CD14-positive monocyte (primary cell): ENCODE data around the gene TCF4. TPM values are rescaled to one million over a fixed set of nuclear protein-coding genes. Genes with fewer than 3 reads are reported as not detected.

Source experiments
- DNase-seq, 3 donors: peaks; one replicate each; pipeline ENCODE4 v3.0.0-alpha.2; 2011 to 2022
- H2AFZ ChIP-seq: 2 replicates; pipeline ENCODE4 v1.6.0; 2012; ENCODE audit warnings: mild to moderate bottlenecking, low read depth, low read length, inconsistent platforms; ENCODE audit not compliant: insufficient read depth, poor library complexity, severe bottlenecking
- H3K27ac ChIP-seq, 2 donors: 1 replicate in 1 of 2; 2 replicates in 1 of 2; pipeline ENCODE4 v1.5.1; 2012 to 2013; ENCODE audit warnings: low read length in 2 of 2, control low read depth in 1 of 2, inconsistent platforms in 1 of 2, low read depth in 1 of 2, mild to moderate bottlenecking in 1 of 2
- H3K27me3 ChIP-seq, 2 donors: one replicate each; pipeline versions ENCODE4 v1.6.0 to v1.6.1; 2011 to 2013; ENCODE audit warnings: low read length in 2 of 2; ENCODE audit not compliant: control insufficient read depth in 2 of 2, insufficient read depth in 2 of 2
- H3K36me3 ChIP-seq, 2 donors: replicated peaks in 1 of 2; 1 replicate in 1 of 2; 2 replicates in 1 of 2; pipeline versions ENCODE4 v1.5.1 to v1.6.1; 2012 to 2013; ENCODE audit warnings: low read length in 2 of 2, control low read depth in 1 of 2, inconsistent platforms in 1 of 2, mild to moderate bottlenecking in 1 of 2; ENCODE audit not compliant: insufficient read depth in 2 of 2, control insufficient read depth in 1 of 2
- H3K4me1 ChIP-seq, 2 donors: 1 replicate in 1 of 2; 2 replicates in 1 of 2; pipeline versions ENCODE4 v1.5.1 to v1.6.1; 2012 to 2013; ENCODE audit warnings: low read length in 2 of 2, control low read depth in 1 of 2, inconsistent platforms in 1 of 2, mild to moderate bottlenecking in 1 of 2, moderate library complexity in 1 of 2; ENCODE audit not compliant: insufficient read depth in 2 of 2, control insufficient read depth in 1 of 2
- H3K4me2 ChIP-seq: replicated peaks from 2 replicates; pipeline ENCODE3; 2012; ENCODE audit warnings: low read length, moderate library complexity, mild to moderate bottlenecking; ENCODE audit not compliant: poor library complexity, severe bottlenecking; ENCODE audit errors: extremely low read depth
- H3K4me3 ChIP-seq, 3 experiments: fragments of 200-600 bp in 1 of 3; sonication (generic) in 1 of 3; replicated peaks in 1 of 3; 1 replicate in 2 of 3; 2 replicates in 1 of 3; pipeline ENCODE4 v1.5.1; 2011 to 2013; ENCODE audit warnings: low read length in 3 of 3, mild to moderate bottlenecking in 3 of 3, control low read depth in 2 of 3, low read depth in 2 of 3, inconsistent platforms in 1 of 3, moderate library complexity in 1 of 3
- H3K79me2 ChIP-seq: 2 replicates; pipeline ENCODE4 v1.6.0; 2012; ENCODE audit warnings: mild to moderate bottlenecking, control low read depth, inconsistent platforms, low read length, moderate library complexity; ENCODE audit not compliant: insufficient read depth
- H3K9ac ChIP-seq: 2 replicates; pipeline ENCODE4 v1.6.0; 2017; ENCODE audit warnings: low read length, mild to moderate bottlenecking; ENCODE audit not compliant: insufficient read depth, poor library complexity, severe bottlenecking
- H3K9me3 ChIP-seq, 2 donors: replicated peaks in 1 of 2; 1 replicate in 1 of 2; 2 replicates in 1 of 2; pipeline versions ENCODE4 v1.5.1 to v1.6.1; 2012 to 2013; ENCODE audit warnings: low read length in 2 of 2, control low read depth in 1 of 2; ENCODE audit not compliant: control insufficient read depth in 1 of 2, insufficient read depth in 1 of 2
- H4K20me1 ChIP-seq: 2 replicates; pipeline ENCODE4 v1.6.0; 2012; ENCODE audit warnings: mild to moderate bottlenecking, low read length, control low read depth, moderate library complexity; ENCODE audit not compliant: insufficient read depth
- H3K27ac Mint-ChIP-seq, 7 donors: one replicate each; pipeline ENCODE4 v1.8.0; 2020; ENCODE audit warnings: mild to moderate bottlenecking in 7 of 7, mixed read lengths in 7 of 7, moderate library complexity in 6 of 7, inconsistent platforms in 2 of 7
- H3K27me3 Mint-ChIP-seq, 3 donors: one replicate each; pipeline ENCODE4 v1.8.0; 2021 to 2022; ENCODE audit warnings: low read depth in 3 of 3, mild to moderate bottlenecking in 3 of 3, mixed read lengths in 3 of 3, moderate library complexity in 3 of 3, inconsistent platforms in 1 of 3
- H3K36me3 Mint-ChIP-seq, 2 donors: one replicate each; pipeline ENCODE4 v1.8.0; 2020; ENCODE audit warnings: mixed read lengths in 2 of 2, inconsistent platforms in 1 of 2, mild to moderate bottlenecking in 1 of 2
- H3K4me1 Mint-ChIP-seq: one replicate; pipeline ENCODE4 v1.8.0; 2020; ENCODE audit warnings: mild to moderate bottlenecking, mixed read lengths
- H3K4me3 Mint-ChIP-seq, 2 donors: one replicate each; pipeline ENCODE4 v1.8.0; 2020; ENCODE audit warnings: mild to moderate bottlenecking in 2 of 2, mixed read lengths in 2 of 2, moderate library complexity in 1 of 2
- H3K9me3 Mint-ChIP-seq, 7 donors: one replicate each; pipeline ENCODE4 v1.8.0; 2020 to 2022; ENCODE audit warnings: mixed read lengths in 7 of 7, mild to moderate bottlenecking in 6 of 7, moderate library complexity in 6 of 7, inconsistent platforms in 2 of 7
- WGBS: methylation state at CpG from one replicate; pipeline ENCODE4 v1.1.5; 2013; ENCODE audit warnings: missing lambda C conversion rate; ENCODE audit not compliant: insufficient coverage; 5-methylcytosine and 5-hydroxymethylcytosine counted together
- intact Hi-C, 2 donors: fragments of 100-400 bp; cut with micrococcal nuclease; formaldehyde crosslinking; loops; one replicate each; pipeline versions ENCODE4 v1.15.0 to v1.15.1; 2023
- polyA plus RNA-seq, 3 donors: library from polyadenylated mRNA; depleted of rRNA in 1 of 3; unstranded in 2 of 3; stranded (reverse) in 1 of 3; fragments of 300-500 nt in 2 of 3; fragments of >200 nt in 1 of 3; fragmentation: Illumina TruSeq in 2 of 3; gene quantifications; 1 replicate in 2 of 3; 2 replicates in 1 of 3; pipeline ENCODE4 v1.2.3, GENCODE V29; 2012 to 2021
- TF ChIP-seq, protein P1 (sequence below): fragments of 200-600 bp; IDR thresholded peaks from one replicate; pipeline ENCODE4 v1.8.0; 2022; ENCODE audit warnings: antibody characterized with exemption, mild to moderate bottlenecking

TCF4 gene
- polyA plus RNA-seq, 3 donors: 5.9 to 12.9 (median 10.7) TPM

- H3K9me3 ChIP-seq: no peaks in the 10 kb centered on the region
- H3K4me1 Mint-ChIP-seq: peaks cover 18% of the 10 kb centered on the region
- no peak overlapping the region for H3K27ac ChIP-seq
- peaks cover 0 to 3% of the 10 kb centered on the region in 2 donors for H3K36me3 Mint-ChIP-seq
- no peaks in the 10 kb centered on the region for H3K9me3 Mint-ChIP-seq
- WGBS: no CpG with 5 or more reads among the region's 4 CpGs
- no peaks in the 10 kb centered on the region for H3K79me2 ChIP-seq
- no peak overlapping the region for H3K4me3 Mint-ChIP-seq
- no peaks in the 10 kb centered on the region for H3K36me3 ChIP-seq
- no peak for DNase-seq
- intact Hi-C loops: no loop called here
- H3K4me1 ChIP-seq: peaks cover 12 to 24% of the 10 kb centered on the region in 2 donors
- no peak overlapping the region for H3K27ac Mint-ChIP-seq
- no peaks in the 10 kb centered on the region for H3K27me3 ChIP-seq
- no peaks in the 10 kb centered on the region for H4K20me1 ChIP-seq
- H3K9ac ChIP-seq: no peak overlapping the region
- no peak overlapping the region for H3K4me2 ChIP-seq
- no peak overlapping the region for H3K4me3 ChIP-seq
- TF ChIP-seq, protein P1, sequence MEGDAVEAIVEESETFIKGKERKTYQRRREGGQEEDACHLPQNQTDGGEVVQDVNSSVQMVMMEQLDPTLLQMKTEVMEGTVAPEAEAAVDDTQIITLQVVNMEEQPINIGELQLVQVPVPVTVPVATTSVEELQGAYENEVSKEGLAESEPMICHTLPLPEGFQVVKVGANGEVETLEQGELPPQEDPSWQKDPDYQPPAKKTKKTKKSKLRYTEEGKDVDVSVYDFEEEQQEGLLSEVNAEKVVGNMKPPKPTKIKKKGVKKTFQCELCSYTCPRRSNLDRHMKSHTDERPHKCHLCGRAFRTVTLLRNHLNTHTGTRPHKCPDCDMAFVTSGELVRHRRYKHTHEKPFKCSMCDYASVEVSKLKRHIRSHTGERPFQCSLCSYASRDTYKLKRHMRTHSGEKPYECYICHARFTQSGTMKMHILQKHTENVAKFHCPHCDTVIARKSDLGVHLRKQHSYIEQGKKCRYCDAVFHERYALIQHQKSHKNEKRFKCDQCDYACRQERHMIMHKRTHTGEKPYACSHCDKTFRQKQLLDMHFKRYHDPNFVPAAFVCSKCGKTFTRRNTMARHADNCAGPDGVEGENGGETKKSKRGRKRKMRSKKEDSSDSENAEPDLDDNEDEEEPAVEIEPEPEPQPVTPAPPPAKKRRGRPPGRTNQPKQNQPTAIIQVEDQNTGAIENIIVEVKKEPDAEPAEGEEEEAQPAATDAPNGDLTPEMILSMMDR: no peak
- H2AFZ ChIP-seq: no peak overlapping the region
- no peaks in the 10 kb centered on the region for H3K27me3 Mint-ChIP-seq
Measured at GRCh38 chr18:55461848-55462247, 126.1 kb downstream of the TCF4 start.

DNA sequence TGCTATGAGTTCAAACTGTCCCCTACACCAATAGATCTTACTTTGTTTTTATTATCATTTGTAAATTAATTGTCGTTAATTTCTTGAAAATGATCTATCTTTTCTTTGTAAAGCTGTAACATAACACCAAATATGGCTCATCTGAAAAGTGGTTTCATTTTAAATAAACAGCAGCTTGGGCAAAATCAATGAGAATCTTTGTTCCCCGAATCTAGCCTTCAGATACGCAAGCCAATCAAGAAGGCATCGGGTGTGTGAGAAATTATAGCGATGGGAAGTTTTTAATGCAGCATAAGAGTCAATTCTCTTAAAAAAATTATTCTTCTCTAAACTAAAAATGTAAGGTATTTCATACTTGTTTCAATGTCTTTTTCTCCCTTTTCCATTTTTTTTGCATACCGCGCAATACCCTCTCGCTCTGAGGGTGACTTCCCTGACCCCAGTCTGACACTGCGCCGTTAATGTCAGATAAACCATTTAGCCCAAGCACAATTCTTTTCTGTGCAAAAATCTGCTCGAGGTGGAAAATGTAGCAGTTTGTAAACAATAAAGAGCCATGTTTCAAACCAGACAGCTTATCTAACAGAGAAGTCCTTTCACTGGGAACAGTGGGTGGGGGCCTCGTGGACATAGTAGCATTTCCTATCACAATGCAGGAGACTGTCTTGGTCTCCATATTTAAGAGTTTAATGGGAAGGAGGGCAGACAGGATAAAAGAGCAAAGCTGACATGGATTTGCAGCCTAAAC is 129.4 kb downstream of the TCF4 start:
- Histone ChIP-seq H2AFZ (no peak overlapping the region), H3K9me3 (no peaks in the 10 kb centered on the region), H3K4me1 (peaks cover 0 to 7% of the 10 kb centered on the region in 2 donors), H3K27ac (no peak overlapping the region), H3K4me3 (no peak overlapping the region), H3K4me2 (no peak overlapping the region), H3K27me3 (no peaks in the 10 kb centered on the region), H3K79me2 (no peaks in the 10 kb centered on the region), H3K36me3 (no peaks in the 10 kb centered on the region), H4K20me1 (no peaks in the 10 kb centered on the region), H3K9ac (no peak overlapping the region)
- intact Hi-C loops: no loop called here
- peaks cover 0 to 3% of the 10 kb centered on the region in 2 donors for H3K36me3 Mint-ChIP-seq
- WGBS: 100% methylated on average over 3 of the region's 12 CpGs
- no peak overlapping the region for H3K4me3 Mint-ChIP-seq
- H3K4me1 Mint-ChIP-seq: peaks cover 6% of the 10 kb centered on the region
- H3K9me3 Mint-ChIP-seq: peaks cover 0 to 1% (median 0%) of the 10 kb centered on the region in 7 donors
- TF ChIP-seq, protein P1: no peak
- no peak for DNase-seq
- no peak overlapping the region for H3K27ac Mint-ChIP-seq
- no peaks in the 10 kb centered on the region for H3K27me3 Mint-ChIP-seq
